ENCODE data around the gene MPHOSPH8. TPM values are rescaled to one million over a fixed set of nuclear protein-coding genes. Genes with fewer than 3 reads are reported as not detected.
"Not testable (repeated sequence)": the region's sequence is repeated elsewhere in the genome, so short reads cannot be mapped to it uniquely, and the experiment has no call there.

The MPHOSPH8 gene
- polyA plus RNA-seq, 4 donors: 51.3 to 73.8 (median 63.8) TPM

DNA sequence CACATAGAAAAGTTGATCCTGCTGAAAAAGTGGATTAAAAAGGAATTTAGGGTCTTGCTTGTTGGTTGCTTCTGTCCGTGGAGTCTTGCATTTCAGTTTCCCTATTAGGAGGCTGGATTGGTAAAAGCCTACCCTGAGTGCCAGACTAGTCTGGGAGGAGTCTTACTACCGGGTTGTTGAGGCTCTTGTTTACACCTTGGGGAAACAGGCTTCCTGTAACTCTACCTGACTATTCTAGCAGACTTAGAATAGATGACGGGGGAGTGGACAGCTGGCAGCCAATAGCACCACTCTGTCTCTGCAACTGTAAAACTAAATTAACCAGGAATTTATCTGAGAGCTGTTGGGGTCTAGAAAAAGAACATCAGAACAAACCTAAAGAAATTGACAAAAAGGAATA is 11.3 kb upstream of the MPHOSPH8 start:
- no peak for DNase-seq (ENCODE audit: low read depth in 4 of 4, low spot score in 3 of 4)

DNA sequence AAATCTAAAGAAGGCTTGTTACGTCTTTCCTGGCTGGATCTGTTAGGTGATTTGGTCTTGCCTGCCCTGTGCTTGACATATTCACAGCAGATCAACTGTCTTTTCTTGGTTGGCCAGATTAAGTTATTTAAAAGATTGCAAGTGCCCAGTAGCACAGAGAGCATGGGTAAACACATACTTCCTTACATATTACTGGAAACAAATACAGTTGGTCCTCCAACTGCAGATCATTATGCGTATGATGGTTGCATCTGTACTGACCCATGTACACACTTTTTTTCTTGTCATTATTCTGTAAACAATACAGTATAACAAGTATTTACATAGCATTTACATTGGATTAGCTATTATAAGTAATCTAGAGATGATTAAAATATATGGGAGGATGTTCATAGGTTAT is 9.2 kb upstream of the MPHOSPH8 start:
- DNase-seq (ENCODE audit: low read depth in 4 of 4, low spot score in 3 of 4): no peak

DNA sequence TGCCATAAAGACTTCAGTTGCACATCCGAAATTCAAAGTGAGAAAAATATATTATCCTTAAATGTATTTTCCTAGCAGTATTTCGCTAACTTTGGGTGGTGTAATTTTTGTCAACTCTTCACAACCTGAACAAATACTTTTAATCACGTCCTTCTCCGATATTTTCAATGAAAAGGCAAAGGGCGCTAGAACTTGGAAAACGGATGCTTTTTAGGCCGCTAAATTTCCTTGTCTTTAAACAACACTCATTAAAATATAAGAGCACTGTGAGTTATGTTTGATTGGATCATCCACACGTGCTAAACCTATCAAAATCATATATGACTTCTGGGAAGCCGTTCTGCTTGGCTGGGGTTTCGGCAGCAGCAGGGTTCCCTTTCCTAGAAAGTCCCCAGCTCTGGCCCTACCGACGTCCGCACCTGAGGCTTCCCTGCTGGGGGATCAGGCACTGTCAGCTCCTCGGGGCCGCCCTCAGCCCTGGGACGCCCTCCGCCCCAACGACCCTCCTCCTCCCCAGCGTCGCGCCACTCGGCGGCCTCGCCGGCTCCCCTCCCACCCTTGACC is 462 bp upstream of the MPHOSPH8 start:
- no peak for DNase-seq (ENCODE audit: low read depth in 4 of 4, low spot score in 3 of 4)

DNA sequence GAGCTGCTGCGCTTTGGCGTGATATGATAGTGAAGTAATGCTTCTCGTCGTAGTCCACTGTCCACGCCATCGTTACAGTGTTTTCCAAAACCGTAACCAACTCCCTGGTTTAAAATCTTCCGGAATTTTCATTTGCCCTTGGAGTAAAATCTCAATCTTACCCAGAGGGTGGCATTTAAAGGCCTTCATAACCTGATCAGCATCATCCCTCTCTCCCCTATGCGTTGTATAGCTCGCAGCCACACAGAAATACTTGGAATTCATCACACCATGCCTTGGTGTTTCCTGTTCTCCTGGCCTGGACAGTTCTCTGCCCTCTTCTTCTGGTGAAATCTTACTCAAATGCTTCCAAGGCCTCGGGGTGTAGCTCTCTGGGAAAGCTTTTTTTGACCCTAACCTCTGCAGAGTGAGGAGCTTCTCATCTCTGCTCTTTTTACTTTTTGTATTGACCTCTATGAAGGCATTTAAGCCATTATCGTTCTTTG is 839 bp downstream of the MPHOSPH8 start:
- peak in 1 of 4 donors; percentile 33 for DNase-seq (ENCODE audit: low read depth in 4 of 4, low spot score in 3 of 4)

DNA sequence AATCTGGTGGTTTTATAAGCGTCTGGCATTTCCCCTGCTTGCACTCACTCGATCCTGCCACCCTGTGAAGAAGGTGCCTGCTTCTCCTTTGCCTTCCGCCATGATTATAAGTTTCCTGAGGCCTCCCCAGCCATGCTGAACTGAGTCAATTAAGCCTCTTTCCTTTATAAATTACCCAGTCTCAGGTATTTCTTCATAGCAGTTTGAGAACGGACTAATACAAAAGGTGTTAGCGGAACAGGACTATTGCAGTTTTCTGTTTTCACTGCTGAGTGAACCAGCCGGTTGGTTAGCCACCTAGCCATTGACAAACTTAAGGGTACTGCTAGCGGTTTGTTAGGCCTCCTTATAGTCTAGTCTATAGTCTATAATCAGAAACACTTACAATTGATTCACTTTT is 2.5 kb downstream of the MPHOSPH8 start:
- not testable (repeated sequence) for DNase-seq (ENCODE audit: low read depth in 4 of 4, low spot score in 3 of 4)

DNA sequence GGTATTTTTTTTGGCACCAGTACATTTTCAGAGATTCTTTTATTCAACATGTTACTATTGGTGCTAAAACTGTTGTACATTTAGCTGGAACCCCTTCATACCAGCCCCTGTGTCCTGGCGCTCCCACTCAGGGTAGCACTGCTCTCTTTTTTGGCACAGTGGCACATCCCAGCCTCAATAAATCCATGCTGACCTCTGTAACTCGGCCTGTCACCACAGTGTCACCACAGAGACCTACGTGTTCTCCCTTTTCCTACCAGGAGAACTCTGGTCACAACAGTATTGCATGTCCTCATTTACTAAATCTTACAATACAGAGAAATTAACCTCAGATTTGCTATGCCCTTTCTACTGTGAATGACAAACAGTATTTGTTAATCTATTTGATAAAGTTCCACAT is 10.2 kb downstream of the MPHOSPH8 start:
- no peak for DNase-seq (ENCODE audit: low read depth in 4 of 4, low spot score in 3 of 4)

DNA sequence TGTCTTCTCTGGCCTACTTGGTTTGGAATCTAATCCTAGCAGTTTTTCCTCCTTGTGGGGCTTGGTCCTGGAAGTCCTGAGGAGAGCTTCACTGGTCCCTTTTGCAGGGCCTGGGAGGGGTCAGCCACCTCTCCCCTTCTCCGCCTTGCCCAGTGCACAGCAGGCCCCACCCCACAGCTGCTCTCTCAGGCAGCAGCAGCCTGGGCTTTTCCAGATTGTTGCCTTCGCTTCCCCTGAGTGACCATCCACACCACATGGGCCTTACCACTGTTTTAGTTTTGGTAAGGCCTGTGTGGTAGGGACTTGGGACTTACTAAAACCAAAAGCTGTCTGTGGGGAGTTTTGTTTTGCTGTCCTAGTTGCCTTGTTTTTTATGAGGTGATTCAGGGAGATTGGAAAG is 11.5 kb downstream of the MPHOSPH8 start:
- DNase-seq (ENCODE audit: low read depth in 4 of 4, low spot score in 3 of 4): no peak

DNA sequence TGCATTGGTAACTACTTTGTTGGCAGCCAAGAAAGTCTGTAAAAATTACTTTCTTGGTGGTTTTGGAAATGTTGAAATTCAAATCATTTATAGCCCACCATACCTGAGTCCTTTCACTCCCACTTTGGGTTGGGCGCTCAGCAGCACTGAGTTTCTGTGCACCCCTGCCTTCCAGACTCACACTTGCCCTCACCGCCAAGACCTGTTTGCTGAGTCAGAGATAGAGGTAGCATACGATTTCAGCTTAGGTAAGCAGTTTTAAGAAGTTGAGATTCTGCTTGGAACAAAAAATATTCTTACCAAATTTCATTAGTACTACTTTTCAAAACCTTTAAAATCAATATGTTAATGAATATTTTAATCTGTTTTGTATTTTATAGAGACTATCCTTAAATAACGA is 12.6 kb downstream of the MPHOSPH8 start:
- DNase-seq (ENCODE audit: low read depth in 4 of 4, low spot score in 3 of 4): no peak

DNA sequence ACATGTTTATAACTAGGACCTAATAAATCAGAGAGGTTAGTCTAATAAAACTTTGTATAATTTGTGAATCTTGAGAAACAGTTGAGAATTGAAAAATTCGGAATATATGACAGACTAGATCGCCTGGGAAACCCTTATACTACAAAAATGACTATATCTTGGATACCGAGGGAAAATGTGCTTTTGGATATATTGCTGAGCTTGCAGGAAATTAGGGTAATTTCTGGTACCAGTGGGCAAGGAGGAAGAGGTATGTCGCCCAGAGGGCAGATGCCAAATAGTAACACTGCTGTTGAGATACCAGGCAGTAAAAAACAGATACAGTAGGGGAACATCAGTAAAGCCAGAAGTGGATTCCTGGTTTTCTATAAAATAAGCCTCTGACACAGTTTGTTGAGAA is 17.3 kb downstream of the MPHOSPH8 start:
- DNase-seq (ENCODE audit: low read depth in 4 of 4, low spot score in 3 of 4): no peak

DNA sequence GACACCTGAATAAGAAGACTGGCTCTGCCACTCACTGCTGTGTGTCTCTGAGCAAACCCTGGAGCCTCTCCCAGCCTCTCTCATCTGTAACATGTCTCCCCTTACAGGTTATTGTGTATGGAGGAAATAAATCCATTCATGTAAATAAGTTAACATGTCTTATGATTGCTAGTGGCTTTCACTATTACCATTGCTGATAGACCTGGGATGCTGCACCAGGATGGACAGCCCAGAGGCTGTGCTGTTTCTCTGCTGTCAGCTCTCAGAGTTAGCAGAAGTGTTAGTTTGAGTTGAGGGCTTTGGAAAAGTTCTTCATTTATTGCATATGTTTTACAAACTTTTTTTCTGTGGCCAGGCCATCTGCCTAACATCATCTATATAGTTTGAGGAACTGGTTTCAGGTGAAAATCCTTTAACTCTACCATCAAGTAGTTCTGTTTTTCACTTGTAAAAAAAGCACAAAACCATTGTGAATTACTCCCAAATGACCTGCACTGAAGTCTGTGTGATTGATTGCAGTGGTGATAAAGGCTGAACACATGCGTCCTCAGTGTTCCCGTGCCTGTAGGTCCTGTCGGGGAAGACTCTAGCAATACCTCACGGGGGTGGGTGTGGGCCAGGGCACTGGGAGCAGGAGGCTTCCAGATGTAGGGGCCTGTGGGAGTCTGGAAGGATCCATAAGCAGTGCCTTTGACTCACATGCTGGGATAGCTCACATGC is 24.6 kb downstream of the MPHOSPH8 start:
- DNase-seq (ENCODE audit: low read depth in 4 of 4, low spot score in 3 of 4): no peak

DNA sequence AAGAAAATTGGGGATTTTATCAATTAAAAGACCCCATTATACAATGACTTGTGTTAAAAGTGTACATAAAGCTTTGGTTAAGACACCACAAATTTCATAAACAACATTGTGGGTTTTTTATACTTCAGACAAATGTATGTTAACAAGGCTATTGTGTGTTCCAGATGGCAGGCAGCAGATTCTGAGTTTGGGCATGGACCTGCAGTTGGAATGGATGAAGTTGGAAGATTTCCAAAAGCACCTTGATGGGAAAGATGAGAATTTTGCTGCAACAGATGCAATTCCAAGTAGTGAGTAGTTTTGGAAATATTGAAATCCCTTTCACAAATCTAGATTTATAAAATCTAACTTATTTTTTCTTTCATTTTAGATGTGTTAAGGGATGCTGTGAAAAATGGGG is 25.4 kb downstream of the MPHOSPH8 start:
- no peak for DNase-seq (ENCODE audit: low read depth in 4 of 4, low spot score in 3 of 4)

DNA sequence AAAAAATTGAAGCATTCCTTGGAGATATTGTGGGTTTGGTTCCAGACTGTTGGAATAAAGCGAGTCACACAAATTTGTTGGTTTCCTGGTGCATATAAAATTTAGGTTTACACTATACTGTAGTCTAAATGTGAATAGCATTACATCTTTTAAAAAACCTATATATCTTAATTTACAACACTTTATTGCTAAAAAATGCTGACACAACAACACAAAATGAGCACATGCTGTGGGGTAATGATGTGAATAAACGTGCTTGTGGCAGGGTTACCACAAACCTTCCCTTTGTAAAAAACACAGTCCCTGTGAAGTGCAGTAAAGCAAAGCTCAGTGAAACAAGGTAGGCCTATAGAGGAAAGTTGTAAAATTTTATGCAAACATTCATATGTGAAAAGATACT is 27.7 kb downstream of the MPHOSPH8 start:
- DNase-seq (ENCODE audit: low read depth in 4 of 4, low spot score in 3 of 4): no peak

DNA sequence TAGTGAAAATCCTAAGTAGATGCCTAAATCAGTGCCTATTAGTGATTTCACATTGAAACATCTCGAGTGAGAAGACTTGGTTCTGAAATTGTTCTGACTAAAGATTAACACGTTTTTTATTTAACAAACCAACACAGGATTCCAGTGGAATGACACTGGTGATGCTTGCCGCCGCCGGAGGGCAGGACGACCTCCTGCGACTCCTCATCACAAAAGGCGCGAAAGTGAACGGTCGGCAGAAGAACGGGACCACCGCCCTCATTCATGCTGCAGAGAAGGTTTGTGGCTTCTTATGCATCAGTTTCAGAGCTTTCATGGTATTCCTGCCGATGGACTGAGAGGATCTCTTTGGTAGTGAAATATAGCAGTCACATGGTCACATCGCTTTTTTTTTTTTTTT is 28.1 kb downstream of the MPHOSPH8 start:
- no peak for DNase-seq (ENCODE audit: low read depth in 4 of 4, low spot score in 3 of 4)

DNA sequence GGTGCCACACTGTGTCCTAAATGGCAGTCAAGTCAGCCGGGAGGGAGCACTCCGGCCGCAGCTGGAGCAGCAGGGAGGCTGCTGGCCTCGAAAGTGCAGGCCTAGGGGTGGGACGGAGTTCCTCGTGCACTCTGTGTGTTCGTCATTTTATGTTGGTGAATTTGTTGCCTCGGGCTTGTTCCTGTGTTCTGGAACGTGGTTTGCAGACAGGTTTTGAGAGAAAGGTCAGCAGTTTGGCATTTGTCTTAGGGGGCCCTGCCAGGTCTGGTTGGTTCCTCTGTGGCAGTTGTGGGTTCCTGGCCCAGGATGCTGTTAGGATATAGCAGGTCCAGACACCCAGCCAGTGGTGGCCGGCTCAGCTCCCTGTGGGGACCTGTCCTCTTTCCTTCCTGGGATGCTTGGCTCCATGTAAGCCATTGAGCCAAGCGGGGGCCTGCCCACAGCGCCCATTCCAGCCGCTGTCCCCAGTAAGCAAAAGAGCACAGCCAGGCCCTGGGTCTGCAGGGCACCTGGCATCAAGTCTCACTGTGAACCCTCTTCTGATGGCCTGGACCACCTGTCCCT is 30.0 kb downstream of the MPHOSPH8 start:
- no peak for DNase-seq (ENCODE audit: low read depth in 4 of 4, low spot score in 3 of 4)

DNA sequence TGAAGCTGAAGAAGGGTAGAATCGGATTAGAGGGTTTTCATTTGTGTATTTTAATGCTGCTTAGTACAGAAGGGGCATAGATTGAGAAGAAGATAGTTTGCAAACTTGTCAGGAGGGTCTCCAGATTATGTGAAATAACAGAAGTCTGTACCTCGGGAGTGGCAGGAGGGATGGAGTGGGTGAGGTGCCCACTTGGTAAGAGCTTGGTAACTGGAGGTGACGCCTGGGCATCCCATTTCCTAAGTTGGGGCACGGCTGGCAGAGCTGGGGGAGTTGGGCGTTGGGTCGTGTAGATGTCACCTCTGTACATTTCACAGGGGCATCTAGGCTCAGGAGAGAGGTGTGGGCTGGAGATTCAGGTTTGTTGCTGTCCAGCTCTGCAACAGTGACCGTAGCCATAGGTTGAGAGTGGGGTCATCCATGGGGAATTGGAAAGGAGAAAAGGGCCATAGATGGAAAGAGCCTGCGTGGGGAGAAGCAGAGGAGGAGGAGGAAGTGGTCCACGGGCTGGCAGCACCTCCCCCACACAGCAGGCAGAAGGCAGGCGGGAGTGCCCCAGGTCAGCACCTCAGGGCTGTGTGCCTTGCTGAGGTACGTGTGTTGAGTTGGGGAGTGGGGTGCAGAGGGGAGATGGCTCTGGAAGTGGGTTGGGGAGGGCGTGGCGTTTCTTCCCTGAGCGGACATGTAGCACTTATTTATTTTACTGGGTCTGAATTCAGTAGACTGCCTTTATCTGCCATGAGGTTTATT is 31.2 kb downstream of the MPHOSPH8 start:
- DNase-seq (ENCODE audit: low read depth in 4 of 4, low spot score in 3 of 4): no peak

DNA sequence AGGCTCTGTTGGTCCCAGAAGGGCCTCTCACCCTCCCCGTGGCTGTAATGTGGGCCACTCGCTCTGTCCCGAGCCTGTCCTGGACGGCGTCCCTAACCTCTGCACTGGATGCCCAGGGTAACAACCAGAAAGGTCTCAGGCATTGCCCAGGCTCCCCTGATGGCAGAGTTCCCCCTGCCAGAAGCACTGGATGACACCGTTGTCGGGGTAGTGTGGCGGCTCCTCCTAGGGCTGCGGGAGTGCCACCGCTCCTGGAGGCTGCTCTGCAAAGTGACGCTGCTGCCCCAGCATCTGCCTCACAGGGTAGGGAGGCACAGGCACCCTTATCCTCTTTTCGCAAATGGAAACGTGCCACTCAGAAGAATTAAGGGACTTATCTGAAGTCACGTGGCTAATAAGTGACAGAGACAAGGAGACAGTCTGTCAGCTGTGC is 32.0 kb downstream of the MPHOSPH8 start:
- no peak for DNase-seq (ENCODE audit: low read depth in 4 of 4, low spot score in 3 of 4)

DNA sequence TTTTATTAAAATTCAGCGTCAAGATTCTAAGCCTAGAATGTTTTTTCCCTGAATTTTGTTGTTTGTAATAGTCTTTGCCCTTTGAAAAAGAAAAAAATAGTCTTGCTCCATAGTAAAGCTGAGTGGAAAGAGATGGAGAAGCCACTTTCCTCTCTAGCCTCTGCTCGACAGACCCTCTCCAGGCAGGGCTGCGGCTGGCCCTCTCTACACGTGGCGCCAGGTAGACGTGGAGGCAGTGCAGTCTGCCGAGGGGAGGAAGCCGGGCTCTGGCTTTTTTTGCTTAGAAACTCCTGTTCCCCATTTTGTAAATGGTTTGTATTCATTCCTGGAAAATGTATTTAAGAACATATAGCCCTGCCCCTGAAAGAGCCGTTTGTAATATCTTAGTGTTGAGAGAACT is 35.3 kb downstream of the MPHOSPH8 start:
- DNase-seq (ENCODE audit: low read depth in 4 of 4, low spot score in 3 of 4): no peak

DNA sequence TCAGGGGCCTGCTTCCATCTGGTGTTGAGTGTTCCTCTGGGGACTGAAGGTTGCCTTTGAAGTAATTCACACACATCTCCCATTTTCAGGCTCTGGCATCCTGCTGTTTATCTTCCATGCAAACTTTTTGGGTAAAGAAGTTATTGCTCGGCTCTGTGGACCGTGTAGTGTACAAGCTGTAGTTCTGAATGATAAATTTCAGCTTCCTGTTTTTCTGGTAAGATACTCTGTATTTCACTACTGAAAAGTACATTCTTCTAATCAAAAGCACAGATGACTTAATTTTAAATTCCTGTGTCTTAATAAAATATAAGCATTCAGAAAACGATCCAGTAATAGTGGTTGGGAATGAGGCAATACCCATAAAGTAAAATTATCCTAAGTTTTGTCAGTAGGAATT is 36.7 kb downstream of the MPHOSPH8 start:
- no peak for DNase-seq (ENCODE audit: low read depth in 4 of 4, low spot score in 3 of 4)

DNA sequence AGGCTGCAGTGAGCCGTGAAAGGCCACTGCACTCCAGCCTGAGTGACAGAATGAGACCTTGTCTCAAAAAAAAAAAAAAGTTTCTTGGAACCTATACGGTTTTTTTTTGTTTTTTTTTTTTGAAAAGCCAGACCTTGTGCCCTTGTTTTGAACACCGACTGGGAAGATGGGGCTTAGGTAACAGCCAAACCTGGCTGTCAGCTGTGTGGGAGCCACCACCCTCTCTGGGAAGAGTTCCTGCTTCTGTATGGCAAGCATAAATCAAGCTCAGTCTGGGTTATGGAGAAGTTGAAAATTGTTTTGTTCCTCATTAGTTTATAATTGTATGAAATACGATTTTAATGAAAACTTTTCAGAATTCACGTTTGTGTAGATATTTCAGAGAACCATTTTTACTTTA is 39.5 kb downstream of the MPHOSPH8 start:
- no peak for DNase-seq (ENCODE audit: low read depth in 4 of 4, low spot score in 3 of 4)

DNA sequence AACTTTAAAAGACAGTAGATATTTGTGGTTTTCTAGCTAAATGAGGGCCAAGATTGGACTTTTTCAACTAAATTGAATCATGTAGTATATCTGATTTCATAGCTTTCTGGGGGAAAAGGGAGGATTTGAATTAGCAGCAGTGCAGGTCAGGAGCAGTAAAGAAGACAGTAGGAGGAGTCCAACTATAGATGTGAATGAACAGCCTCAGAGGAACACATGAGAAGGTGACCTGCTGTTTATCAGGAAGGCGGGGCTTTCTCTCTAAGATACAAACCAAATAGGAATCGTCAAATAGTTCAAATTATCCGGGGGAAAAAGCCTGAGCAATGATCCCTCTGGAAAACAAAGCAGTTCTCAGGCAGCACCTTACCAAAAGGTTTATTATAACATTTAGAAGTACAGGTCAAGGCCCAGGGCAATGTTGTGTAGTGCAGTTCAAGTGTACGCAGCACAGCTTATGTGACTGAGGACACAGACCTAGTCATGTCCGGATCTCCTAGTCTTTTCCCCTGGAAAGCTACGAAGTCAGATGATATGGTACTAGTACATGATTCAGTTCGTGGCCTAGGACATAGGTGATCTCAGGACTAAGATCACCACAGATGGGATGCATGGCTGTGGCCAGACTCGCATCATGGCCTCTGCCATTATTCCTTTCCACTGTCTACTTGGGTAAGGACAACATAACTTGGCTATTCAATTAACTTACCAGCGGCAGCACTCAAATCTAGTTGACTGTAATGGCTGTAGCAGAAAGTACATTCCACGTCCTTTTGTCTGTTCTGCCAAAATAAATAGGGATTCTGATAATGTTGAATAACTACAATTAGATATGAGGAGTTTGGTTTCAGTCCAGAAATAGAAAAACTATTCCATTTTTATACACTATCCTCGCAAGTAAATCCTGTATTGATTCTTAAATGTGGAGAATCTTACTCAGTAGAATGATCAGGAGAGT is 40.3 kb downstream of the MPHOSPH8 start:
- DNase-seq (ENCODE audit: low read depth in 4 of 4, low spot score in 3 of 4): no peak

Measured in left renal pelvis (tissue), 4 donors.